Measurements from ENCODE around the gene CXorf66. TPM values are rescaled to one million over a fixed set of nuclear protein-coding genes. Genes with fewer than 3 reads are reported as not detected.
"Not testable (repeated sequence)": the region's sequence is repeated elsewhere in the genome, so short reads cannot be mapped to it uniquely, and the experiment has no call there.

Gene CXorf66
- polyA plus RNA-seq, 5 donors = not detected

DNA sequence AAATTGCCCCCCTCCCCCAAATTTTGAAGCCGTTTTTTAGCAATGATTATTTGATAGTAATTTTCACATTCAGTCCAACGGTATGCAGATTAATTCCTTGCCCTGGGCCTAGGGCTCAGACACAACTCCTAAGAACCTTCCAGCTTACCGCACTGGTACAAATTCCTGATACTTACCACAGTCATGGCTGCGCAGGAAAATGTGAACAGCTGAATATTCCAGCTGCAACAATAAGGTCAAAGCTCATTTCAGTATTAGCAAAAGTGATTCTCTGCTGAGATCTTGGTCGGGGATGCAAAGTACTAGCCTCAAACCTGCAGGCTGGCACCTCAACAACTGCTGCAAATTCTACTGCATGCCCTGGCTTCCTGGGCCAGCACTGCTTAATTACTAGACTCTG is 35.4 kb downstream of the CXorf66 start:
- DNase-seq = no peak

- DNase-seq = no peak
These were observed 40.6 kb downstream of the CXorf66 start for GRCh38 chrX:139924696-139925095.

DNA sequence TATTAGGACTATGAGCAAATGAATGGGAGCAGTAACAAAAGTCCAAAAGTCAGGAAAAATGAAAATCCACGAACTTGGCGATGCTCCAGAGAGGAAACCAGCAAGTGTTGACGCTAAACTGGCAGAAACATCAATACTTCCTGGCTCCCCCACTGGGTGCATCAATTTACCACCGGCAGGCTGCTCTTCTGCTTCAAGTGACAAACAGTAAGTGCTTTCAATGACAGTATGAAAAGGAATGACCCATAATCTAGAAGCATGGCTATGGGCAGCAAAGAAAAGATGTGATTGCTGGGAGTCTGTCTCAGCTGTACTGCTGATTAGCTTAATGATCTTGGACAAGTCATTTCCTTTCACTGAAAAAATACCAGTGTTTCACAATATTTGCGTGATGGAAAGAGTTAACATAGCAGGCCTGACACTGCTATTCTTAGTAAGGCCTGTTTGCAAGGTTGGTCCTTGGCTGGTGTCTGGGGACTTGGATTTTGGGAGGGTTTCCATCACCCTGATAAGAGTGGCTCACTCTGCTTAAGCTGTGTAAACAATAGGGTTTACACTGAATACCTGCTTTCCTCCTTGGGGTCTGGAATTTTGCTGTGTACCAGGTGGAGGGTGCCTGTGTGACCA is 41.1 kb downstream of the CXorf66 start:
- no peak for DNase-seq

- not testable (repeated sequence) for DNase-seq
These were observed 44.2 kb downstream of the CXorf66 start for GRCh38 chrX:139921142-139921541.

DNA sequence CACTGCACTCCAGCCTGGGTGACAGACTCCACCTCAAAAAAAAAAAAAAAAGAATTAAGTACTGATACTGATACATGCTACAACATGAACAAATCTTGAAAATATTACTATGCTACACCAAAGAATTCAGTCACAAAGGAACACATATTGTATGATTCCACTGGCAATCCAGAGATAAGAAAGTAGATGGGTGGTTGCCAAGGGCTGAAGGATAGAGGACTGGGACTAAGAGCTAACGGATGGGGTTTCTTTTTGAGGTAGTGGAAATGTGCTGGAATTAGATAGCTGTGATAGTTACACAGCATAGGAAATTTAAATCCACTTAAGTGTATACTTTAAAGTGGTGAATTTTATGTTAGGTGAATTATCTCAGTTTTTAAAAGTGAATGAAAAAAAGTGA is 45.0 kb downstream of the CXorf66 start:
- no peak for DNase-seq

DNA sequence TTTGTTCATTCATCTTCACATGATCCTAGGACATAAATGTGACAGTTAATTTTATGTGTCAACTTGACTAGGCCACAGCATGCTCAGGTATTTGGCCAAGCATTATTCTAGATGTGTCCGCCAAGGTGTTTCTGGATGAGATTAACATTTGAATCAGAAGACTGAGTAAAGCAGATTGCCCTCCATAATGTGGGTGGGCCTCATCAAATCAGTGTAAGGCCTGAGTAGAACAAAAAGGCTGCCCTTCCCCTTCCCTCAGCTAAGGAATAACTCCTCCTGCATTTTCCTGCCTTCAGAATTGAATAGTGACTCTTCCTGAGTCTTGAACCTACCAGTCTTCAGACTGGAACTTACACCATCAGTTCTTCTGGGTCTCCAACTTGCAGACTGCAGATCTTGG is 50.9 kb downstream of the CXorf66 start:
- DNase-seq = no peak

DNA sequence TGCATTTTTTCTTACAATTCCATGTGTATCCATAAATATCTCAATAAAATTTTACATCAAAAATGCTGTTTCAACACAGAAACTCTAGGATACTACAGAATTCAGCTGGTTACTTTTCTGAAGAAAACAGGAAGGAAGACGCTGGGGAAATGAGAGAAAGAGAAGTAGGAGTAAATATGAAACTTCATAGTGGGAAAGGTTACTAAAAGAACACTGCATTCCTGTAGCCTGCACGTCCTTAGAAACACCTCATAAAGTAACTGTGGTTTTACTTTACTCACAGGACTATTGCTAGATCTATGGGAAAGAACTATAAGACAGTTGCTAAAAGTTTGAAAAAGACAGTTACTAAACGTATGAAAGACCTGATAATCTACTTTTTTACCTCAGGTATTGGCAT is 55.6 kb downstream of the CXorf66 start:
- no peak for DNase-seq

DNA sequence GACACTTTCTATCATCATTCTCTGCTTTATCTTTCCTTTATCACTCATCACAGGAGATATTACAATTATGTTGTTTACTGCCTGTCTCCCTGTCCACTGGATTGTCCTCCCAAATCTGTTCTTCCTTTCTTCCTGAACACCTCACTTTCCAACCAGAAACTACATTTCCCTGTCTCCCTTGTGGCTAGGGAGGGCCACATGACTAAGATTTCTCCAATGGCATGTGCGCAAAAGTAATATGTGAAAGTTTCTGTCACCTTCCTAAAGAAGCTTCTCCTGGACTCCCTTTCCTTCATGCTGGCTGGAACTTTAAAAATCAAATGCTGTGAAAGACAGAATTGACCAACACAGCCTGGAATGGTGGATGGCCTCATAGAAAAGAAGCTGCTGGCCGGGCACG is 58.2 kb downstream of the CXorf66 start:
- no peak for DNase-seq

DNA sequence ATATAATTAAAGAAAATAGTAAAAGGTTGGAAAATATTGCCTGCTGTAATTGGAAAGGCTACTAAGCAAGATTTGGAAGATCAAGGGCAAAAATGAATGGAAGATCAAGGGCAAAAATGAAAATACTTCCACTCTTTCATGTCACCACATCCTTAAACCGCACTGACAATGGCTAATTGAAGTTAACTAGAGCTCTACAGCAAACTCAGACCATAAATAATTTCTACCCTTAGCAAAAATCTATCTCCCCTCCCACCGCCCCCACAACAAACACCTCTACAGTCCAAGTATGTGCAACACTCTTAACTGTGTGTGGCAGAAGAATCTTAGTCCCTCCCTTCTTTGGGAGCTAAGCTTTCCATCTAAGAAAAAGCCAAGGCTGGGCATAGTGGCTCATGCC is 59.6 kb downstream of the CXorf66 start:
- DNase-seq = no peak

Other genes with a start within 250 kb of the CXorf66 start
- gene ATP11C, start 32.5 kb downstream of the CXorf66 start, polyA plus RNA-seq (ENCODE audit: insufficient read depth in 1 of 5, insufficient read length in 5 of 5, low replicate concordance in 1 of 5) = 10 to 100 TPM; 17.9 to 33.1 (median 25.2) TPM